ENCODE results near the gene PTPRF. TPM values are rescaled to one million over a fixed set of nuclear protein-coding genes. Genes with fewer than 3 reads are reported as not detected.

PTPRF gene
- total and polyA plus RNA-seq, 4 donors: 40.0 to 160 (median 92.1) TPM

GRCh38 chr1:43666608-43667007 is 135.9 kb downstream of the PTPRF start:
- TF ChIP-seq CTCF (IDR thresholded peaks at IDR 0.05; ENCODE audit: control extremely low read depth, extremely low read depth): no peak
- Histone ChIP-seq H3K4me3 (no peak overlapping the region), H3K9ac (ENCODE audit: insufficient read depth in 1 of 2, low read length in 2 of 2) (no peak overlapping the region), H3K27ac (ENCODE audit: low read depth in 1 of 2, low read length in 1 of 2) (no peak overlapping the region), H3K4me1 (ENCODE audit: control insufficient read depth in 5 of 5, insufficient read depth in 5 of 5, low read length in 5 of 5) (peaks cover 0 to 1% (median 0%) of the 10 kb centered on the region in 5 donors), H3K27me3 (ENCODE audit: control insufficient read depth in 3 of 3, insufficient read depth in 3 of 3, low read length in 2 of 3) (no peaks in the 10 kb centered on the region), H3K36me3 (ENCODE audit: control insufficient read depth in 4 of 4, insufficient read depth in 4 of 4, low read length in 4 of 4) (peaks cover 55 to 82% (median 70%) of the 10 kb centered on the region in 4 donors), H3K9me3 (ENCODE audit: control insufficient read depth in 4 of 4, insufficient read depth in 3 of 4, low read length in 3 of 4) (no peaks in the 10 kb centered on the region)
- no peak for DNase-seq
- ATAC-seq (ENCODE audit: insufficient read depth, low FRiP score): no peak

- Histone ChIP-seq H3K4me1 (ENCODE audit: control insufficient read depth in 5 of 5, insufficient read depth in 5 of 5, low read length in 5 of 5) (no peaks in the 10 kb centered on the region), H3K27ac (ENCODE audit: low read depth in 1 of 2, low read length in 1 of 2) (no peak overlapping the region), H3K9ac (ENCODE audit: insufficient read depth in 1 of 2, low read length in 2 of 2) (no peak overlapping the region), H3K27me3 (ENCODE audit: control insufficient read depth in 3 of 3, insufficient read depth in 3 of 3, low read length in 2 of 3) (no peaks in the 10 kb centered on the region), H3K36me3 (ENCODE audit: control insufficient read depth in 4 of 4, insufficient read depth in 4 of 4, low read length in 4 of 4) (peaks cover 45 to 78% (median 69%) of the 10 kb centered on the region in 4 donors), H3K9me3 (ENCODE audit: control insufficient read depth in 4 of 4, insufficient read depth in 3 of 4, low read length in 3 of 4) (no peaks in the 10 kb centered on the region), H3K4me3 (no peak overlapping the region)
- DNase-seq (no peak), ATAC-seq (ENCODE audit: insufficient read depth, low FRiP score) (no peak)
- TF ChIP-seq CTCF (IDR thresholded peaks at IDR 0.05; ENCODE audit: control extremely low read depth, extremely low read depth): no peak
- 94 to 95% methylated on average over 7 of the region's 7 CpGs for whole genome bisulfite sequencing, 2 donors
Observed at GRCh38 chr1:43668956-43669355, 138.3 kb downstream of the PTPRF start.

GRCh38 chr1:43669878-43670277 is 139.2 kb downstream of the PTPRF start:
- Histone ChIP-seq H3K36me3 (ENCODE audit: control insufficient read depth in 4 of 4, insufficient read depth in 4 of 4, low read length in 4 of 4) (peaks cover 39 to 74% (median 68%) of the 10 kb centered on the region in 4 donors), H3K27ac (ENCODE audit: low read depth in 1 of 2, low read length in 1 of 2) (no peak overlapping the region)

More at GRCh38 chr1:43669878-43670277, 139.2 kb downstream of the PTPRF start:
- H3K4me1 ChIP-seq (ENCODE audit: control insufficient read depth in 5 of 5, insufficient read depth in 5 of 5, low read length in 5 of 5): no peaks in the 10 kb centered on the region
- no peak for DNase-seq
- H3K27me3 ChIP-seq (ENCODE audit: control insufficient read depth in 3 of 3, insufficient read depth in 3 of 3, low read length in 2 of 3): no peaks in the 10 kb centered on the region
- no peak for TF ChIP-seq CTCF (IDR thresholded peaks at IDR 0.05; ENCODE audit: control extremely low read depth, extremely low read depth)
- no peak for ATAC-seq (ENCODE audit: insufficient read depth, low FRiP score)
- no peak overlapping the region for H3K4me3 ChIP-seq
- no peak overlapping the region for H3K9ac ChIP-seq (ENCODE audit: insufficient read depth in 1 of 2, low read length in 2 of 2)
- no peaks in the 10 kb centered on the region for H3K9me3 ChIP-seq (ENCODE audit: control insufficient read depth in 4 of 4, insufficient read depth in 3 of 4, low read length in 3 of 4)
- WGBS, 2 donors: 94 to 97% methylated on average over 5 of the region's 5 CpGs
